NCI-H345 treated with DMSO at 0.1 percent for 48 hours (cell line): ENCODE measurements around the gene CLCF1.

ENCODE experiments used
- DNase-seq: peaks from one replicate; lab custom pipeline; 2025; ENCODE audit not compliant: unreplicated experiment; lab: John Stamatoyannopoulos, UW

The CLCF1 gene

DNA sequence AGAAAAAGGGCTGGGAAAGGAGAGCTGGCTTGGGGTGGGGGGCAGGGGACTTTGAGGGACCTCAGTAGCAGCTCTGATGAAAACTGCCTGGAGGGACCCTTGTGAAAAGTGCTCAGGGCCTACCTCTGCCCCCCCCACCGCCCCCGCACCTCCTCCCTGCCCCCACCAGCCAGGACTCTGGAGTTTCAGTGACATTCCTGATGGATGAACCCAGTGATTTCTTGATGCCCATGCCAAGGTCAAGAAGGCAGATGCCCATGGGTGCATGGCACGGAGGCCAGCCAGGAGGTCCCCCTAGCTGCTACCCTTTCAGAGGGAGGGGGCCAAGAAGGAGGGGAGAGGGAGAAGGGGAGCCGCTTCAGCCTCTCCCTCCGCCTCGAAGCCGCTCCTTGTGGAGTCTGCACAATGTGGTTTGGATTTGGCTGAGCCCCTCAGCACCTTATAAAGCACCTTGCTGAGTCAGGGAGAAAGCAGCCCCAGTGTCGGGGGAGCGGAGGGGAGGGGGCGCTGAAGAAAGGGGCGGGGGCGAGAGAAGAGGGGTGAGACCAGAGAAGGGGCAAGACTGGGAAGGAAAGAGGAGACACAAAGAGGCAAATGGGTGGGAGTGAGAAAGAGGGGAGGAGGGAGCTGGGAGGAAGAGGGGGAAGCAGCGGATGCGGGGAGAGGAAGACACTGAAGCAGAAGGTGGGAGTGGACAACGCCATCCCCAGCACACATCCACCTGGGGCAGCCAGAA, 2.1 kb upstream of the CLCF1 start:
- DNase-seq = no peak

DNA sequence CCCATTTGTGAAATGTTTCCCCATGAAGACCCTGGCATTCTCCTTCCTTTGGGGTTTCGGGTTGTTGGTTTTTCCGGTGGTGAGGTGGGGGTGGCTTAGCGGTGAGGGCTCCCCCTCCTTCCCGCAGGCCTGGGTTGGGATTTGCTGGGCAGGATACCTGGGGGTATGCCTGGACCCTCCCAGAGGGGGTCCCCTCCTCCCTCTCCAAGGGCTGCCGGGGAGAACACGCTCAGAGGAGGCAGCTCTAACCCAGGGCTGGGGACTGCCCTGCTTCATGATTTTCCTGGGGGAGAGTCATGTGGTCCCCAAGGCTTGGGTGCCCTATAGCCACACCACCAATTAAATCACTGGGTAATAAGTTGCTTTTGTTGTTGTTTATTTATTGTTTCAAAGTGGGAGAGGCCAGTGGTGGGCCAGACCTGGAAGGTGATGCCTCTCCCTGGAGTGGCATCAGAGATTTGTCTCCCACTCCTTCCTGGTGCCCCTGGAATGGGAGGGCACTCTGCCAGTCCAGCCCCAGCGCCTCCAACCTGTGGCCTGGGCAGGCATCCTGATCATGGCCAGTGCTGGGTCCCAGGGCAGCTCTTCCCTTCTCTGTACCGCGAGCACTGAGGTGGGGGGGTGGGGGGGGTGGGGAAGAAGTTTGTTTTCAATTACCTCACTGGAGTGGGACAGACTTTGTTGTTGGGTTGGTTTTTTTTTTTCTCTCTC, 1.3 kb upstream of the CLCF1 start:
- DNase-seq = no peak

GRCh38 chr11:67373648-67374570, 511 bp upstream of the CLCF1 start:
- DNase-seq = no peak

DNA sequence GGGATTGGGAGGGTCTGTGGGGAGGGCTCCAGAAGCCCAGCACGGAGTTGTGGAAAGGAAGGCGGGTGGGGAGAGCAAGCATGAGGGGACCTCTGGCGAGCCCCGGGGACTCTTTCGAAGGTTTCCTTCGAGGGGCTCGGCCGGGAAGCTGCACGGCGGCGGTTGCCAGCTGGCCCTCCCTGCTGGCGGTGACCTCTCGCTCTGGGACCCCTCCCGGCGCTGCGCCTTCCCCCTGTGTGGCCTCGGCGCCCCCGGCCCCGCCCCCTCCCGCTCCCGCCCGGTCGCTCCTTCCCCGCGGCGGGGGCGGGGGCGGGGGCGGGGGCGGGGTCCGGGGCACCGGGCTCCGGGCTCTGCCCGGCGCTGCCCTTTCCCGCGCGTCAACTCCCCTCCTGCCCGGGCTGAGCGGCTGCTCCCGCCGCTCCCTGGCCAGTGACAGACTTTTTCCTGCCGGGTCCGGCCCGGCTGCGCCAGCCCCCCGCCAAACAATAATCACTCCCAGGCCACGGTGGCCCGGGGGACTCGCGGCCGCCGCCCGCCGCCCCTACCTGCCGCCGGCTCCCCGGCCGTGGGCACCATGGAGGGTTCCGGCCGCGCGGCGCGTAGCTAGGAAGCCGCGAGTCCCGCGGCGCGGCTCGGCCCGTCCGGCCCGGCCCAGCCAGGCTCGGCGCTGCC, 941 bp downstream of the CLCF1 start:
- no peak for DNase-seq

GRCh38 chr11:67371911-67372320, 1.5 kb downstream of the CLCF1 start:
- DNase-seq = no peak

DNA sequence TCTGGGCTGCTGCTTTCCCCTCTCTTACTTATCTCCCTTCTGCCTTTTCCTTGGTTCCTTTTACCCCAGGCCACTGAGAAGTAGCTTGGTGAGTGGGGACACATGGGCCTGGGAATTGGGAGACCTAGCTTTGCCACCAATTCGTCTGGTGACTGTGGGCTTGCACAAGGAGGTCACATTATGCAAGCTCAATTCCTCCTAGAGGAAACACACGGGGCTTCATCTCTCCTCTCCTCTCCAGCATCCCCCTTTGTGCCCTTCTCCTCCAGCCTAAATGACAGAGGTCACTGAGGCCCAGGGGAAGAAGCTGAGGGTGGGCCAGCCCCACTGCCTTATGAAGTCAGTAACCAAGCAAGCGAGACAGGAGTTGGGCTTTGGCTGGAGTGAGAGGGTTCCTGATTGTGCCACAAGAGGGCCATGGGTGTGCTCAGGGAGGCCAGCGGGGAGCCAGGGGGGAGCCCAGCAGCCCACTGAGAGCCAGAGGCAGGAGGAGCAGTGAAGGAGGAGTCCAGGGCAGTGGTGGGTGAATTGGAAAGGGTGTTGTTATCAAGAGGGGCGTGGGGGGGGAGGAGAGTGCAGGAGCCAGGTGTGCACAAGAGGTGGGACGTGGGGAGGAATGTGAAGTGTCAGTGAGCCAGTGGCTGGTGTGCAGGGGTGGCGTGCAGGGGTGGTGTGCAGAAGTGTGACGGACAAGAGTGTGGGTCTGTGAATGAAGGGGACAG, 2.0 kb downstream of the CLCF1 start:
- DNase-seq = no peak

- DNase-seq = no peak
These were observed 2.9 kb downstream of the CLCF1 start for GRCh38 chr11:67370351-67371076.

GRCh38 chr11:67369801-67370284, 3.6 kb downstream of the CLCF1 start:
- no peak for DNase-seq

DNA sequence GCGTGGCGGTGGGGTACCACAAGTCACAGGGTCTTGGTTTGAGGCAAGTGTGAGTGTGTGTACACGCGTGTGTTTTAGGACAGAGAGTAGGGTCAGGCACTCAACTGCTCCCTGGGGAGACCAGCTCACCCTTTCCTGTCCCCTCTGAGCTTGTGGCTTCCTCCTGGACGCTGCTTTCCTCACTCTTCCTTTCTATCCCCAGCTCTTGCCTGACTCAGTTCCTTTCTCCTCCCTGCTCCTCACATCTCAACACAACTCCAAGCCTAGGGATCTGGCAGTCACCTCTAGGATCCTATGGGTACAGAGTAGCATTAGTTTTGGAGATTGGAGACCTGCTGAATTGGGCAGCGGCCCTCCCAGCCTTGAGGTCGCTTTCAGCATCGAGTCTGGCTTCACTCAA, 4.1 kb downstream of the CLCF1 start:
- no peak for DNase-seq

- no peak for DNase-seq
These were observed 4.8 kb downstream of the CLCF1 start for GRCh38 chr11:67368621-67369020.

DNA sequence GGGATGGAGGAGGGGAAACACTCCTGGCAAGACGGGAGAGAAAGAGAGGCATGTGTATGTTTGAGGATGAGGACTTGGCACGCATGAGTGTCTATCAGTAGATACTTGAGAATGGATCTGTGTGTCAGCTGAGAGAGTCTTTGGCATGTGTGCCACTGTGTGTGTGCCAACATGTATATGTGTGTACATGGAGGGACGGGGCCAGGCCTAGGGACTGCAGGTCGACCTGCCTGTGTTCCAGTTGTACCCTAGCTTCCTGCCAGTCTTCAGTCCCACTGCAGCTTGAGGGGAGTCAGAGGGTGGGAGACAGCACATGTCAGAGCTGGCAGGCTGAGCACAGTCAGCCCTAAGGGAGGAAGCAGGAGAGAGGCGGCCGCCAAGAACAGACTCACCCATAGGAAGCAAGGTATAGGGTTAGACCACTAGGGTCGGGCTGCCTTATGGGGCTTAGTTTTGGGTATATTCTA, 5.6 kb downstream of the CLCF1 start:
- no peak for DNase-seq

DNA sequence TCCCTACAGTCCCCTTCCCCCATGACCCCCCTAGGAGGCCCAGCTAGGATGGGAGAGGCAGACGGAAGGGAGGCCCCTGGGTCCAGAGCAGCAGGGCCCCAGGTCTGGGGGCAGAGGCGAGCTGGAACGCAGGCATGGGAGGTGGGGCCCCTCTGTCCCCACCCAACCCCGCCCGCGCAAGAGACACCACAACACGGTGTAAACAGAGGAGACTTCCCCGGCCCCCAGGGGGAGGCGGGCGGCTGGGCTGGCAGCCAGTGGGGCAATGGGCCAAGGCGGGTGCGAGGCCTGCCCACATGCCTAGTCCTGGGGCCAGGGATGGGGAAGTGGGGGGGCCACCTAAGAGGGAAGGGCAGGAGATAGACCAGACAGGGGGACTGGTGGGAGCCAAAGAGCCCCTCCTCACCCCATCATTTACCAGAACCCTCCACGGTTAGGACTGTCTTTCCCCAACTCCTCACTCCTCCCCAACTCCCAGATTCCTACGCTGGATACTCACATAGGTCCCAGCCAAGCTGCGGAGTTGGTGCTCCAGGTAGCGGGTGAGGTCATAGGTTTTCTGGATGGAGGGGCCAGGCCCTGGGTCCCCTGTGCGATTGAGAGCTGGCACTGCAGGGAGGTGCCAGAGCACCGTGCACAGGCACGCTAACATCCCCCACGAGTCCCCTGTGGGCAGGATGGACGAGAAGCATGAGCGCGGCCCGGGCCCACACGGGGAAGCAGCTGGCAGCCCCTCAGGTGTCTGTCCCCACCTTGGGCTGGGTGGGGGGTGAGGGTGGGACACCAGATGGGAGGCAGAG, 6.2 kb downstream of the CLCF1 start:
- DNase-seq = no peak

GRCh38 chr11:67366546-67366945, 6.9 kb downstream of the CLCF1 start:
- DNase-seq = no peak

DNA sequence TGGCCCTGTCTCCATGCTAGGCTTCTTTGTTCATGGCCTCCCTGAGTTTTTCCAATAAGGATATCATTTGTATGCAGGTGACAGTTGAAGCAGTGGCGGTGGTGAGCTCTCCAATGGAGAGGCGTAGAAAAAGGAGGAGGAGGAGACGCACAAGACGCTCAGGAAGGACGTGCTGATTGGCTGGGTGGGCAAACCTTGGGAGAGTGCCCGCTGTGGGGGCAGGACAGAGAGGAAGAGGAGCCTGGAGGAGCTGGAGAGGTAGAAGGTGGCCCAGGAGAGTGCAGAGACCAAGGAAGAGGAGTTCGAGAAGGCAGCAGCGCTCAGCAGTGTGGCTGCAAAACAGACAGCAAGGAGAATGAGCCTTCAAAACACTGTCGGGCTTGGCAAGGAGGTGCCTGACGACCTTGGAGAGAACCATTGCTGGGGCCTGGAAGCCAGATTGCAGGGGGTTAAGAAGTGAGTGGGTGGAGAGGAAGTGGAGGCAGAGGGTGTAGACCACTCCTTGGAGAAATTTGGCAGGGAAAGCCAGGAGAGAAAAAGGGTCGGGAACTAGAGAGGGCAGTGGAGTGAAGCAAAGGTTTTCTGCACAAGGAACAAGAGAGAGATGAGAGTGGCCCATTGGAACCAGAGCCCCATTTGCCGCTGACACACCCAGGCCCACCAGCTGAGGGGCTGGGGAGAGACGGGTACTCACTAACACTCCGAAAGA, 7.5 kb downstream of the CLCF1 start:
- DNase-seq = no peak

GRCh38 chr11:67364783-67365722, 8.3 kb downstream of the CLCF1 start:
- no peak for DNase-seq

DNA sequence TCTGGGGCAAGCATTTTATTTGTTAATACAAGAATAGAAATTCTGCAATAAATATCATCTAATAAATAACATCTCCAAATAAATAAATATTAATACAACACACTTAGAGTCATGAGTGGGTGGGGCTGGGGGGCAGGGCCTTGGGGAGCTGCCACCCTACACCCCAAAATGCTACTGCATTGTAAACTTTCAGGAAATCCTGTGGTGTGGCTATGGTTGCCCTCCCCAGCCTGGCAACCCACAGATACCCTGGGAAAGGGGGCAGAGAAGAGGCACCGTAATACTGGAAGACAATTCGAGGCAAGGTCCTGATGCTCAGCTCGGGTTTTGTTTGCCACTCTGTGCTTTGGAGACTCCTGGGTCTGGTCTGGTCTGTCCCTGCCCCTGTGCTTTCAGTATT, 9.2 kb downstream of the CLCF1 start:
- DNase-seq = no peak
